ENCODE results near the gene NOS2.

NOS2 gene

GRCh38 chr17:27771586-27771985 is 28.7 kb downstream of the NOS2 start:
- no peak for DNase-seq
- Histone ChIP-seq H3K27me3 (ENCODE audit: insufficient read depth, low read depth, severe bottlenecking) (no peaks in the 10 kb centered on the region), H3K27ac (no peak overlapping the region), H3K9me3 (ENCODE audit: severe bottlenecking) (no peaks in the 10 kb centered on the region), H3K4me3 (ENCODE audit: low read depth, low read length) (no peak overlapping the region), H3K36me3 (no peaks in the 10 kb centered on the region)
- no peak for TF ChIP-seq CTCF (IDR thresholded peaks at IDR 0.05; ENCODE audit: low read depth, low read length)

GRCh38 chr17:27770877-27771276 is 29.5 kb downstream of the NOS2 start:
- no peak for DNase-seq
- no peak overlapping the region for H3K27ac ChIP-seq
- no peak overlapping the region for H3K4me3 ChIP-seq (ENCODE audit: low read depth, low read length)
- H3K36me3 ChIP-seq = no peaks in the 10 kb centered on the region
- no peaks in the 10 kb centered on the region for H3K27me3 ChIP-seq (ENCODE audit: insufficient read depth, low read depth, severe bottlenecking)
- no peaks in the 10 kb centered on the region for H3K9me3 ChIP-seq (ENCODE audit: severe bottlenecking)
- no peak for TF ChIP-seq CTCF (IDR thresholded peaks at IDR 0.05; ENCODE audit: low read depth, low read length)

- no peak for TF ChIP-seq CTCF (IDR thresholded peaks at IDR 0.05; ENCODE audit: low read depth, low read length)
- Histone ChIP-seq H3K27ac (no peak overlapping the region), H3K36me3 (no peaks in the 10 kb centered on the region), H3K4me3 (ENCODE audit: low read depth, low read length) (no peak overlapping the region), H3K9me3 (ENCODE audit: severe bottlenecking) (no peaks in the 10 kb centered on the region), H3K27me3 (ENCODE audit: insufficient read depth, low read depth, severe bottlenecking) (no peaks in the 10 kb centered on the region)
- no peak for DNase-seq
Measured at GRCh38 chr17:27768858-27769410, 31.4 kb downstream of the NOS2 start.

GRCh38 chr17:27766438-27766837 is 33.9 kb downstream of the NOS2 start:
- no peak overlapping the region for H3K4me3 ChIP-seq (ENCODE audit: low read depth, low read length)
- no peak for DNase-seq
- H3K27ac ChIP-seq = no peak overlapping the region
- no peaks in the 10 kb centered on the region for H3K36me3 ChIP-seq
- H3K9me3 ChIP-seq (ENCODE audit: severe bottlenecking) = no peaks in the 10 kb centered on the region
- no peaks in the 10 kb centered on the region for H3K27me3 ChIP-seq (ENCODE audit: insufficient read depth, low read depth, severe bottlenecking)
- TF ChIP-seq CTCF (IDR thresholded peaks at IDR 0.05; ENCODE audit: low read depth, low read length) = no peak

GRCh38 chr17:27765353-27765752 is 35.0 kb downstream of the NOS2 start:
- no peak for DNase-seq
- Histone ChIP-seq H3K27ac (no peak overlapping the region), H3K27me3 (ENCODE audit: insufficient read depth, low read depth, severe bottlenecking) (no peaks in the 10 kb centered on the region), H3K36me3 (no peaks in the 10 kb centered on the region), H3K4me3 (ENCODE audit: low read depth, low read length) (no peak overlapping the region), H3K9me3 (ENCODE audit: severe bottlenecking) (no peaks in the 10 kb centered on the region)
- no peak for TF ChIP-seq CTCF (IDR thresholded peaks at IDR 0.05; ENCODE audit: low read depth, low read length)

- no peak overlapping the region for H3K4me3 ChIP-seq (ENCODE audit: low read depth, low read length)
- no peaks in the 10 kb centered on the region for H3K27me3 ChIP-seq (ENCODE audit: insufficient read depth, low read depth, severe bottlenecking)
- H3K36me3 ChIP-seq = peaks cover 2% of the 10 kb centered on the region; the same call in 1 of the 2 replicates
- H3K27ac ChIP-seq = no peak overlapping the region
- TF ChIP-seq CTCF (IDR thresholded peaks at IDR 0.05; ENCODE audit: low read depth, low read length) = no peak
- no peaks in the 10 kb centered on the region for H3K9me3 ChIP-seq (ENCODE audit: severe bottlenecking)
- no peak for DNase-seq
Measured at GRCh38 chr17:27764589-27764988, 35.7 kb downstream of the NOS2 start.
